Natural killer cell (primary cell): ENCODE results near the gene EPHB1. TPM values are rescaled to one million over a fixed set of nuclear protein-coding genes. Genes with fewer than 3 reads are reported as not detected.

Source experiments
- ATAC-seq, 3 donors: fragments of 150-1000 bp in 2 of 3; fragments of 200-7000 bp in 1 of 3; cut with Tn5 transposase; 1 replicate in 1 of 3; 2 replicates in 2 of 3; pipeline ENCODE4 v1.10.0; 2021; ENCODE audit warnings: mild to moderate bottlenecking in 2 of 3, moderate library complexity in 2 of 3
- DNase-seq, 2 donors: peaks; one replicate each; pipeline versions ENCODE4 v3.0.0 to v3.0.0-alpha.2; 2013 to 2021; ENCODE audit warnings: mixed read lengths in 1 of 2
- H3K27ac ChIP-seq: one replicate; pipeline ENCODE4 v1.5.1; 2013; ENCODE audit warnings: mild to moderate bottlenecking, low read length
- H3K27me3 ChIP-seq: one replicate; pipeline ENCODE4 v1.6.1; 2013; ENCODE audit warnings: low read length; ENCODE audit not compliant: control insufficient read depth, insufficient read depth
- H3K36me3 ChIP-seq: one replicate; pipeline ENCODE4 v1.6.1; 2013; ENCODE audit warnings: low read length; ENCODE audit not compliant: control insufficient read depth, insufficient read depth
- H3K4me1 ChIP-seq: one replicate; pipeline ENCODE4 v1.6.1; 2013; ENCODE audit warnings: low read length; ENCODE audit not compliant: control insufficient read depth, insufficient read depth
- H3K4me3 ChIP-seq: one replicate; pipeline ENCODE4 v1.5.1; 2013; ENCODE audit warnings: low read length
- H3K9me3 ChIP-seq: one replicate; pipeline ENCODE4 v1.6.1; 2013; ENCODE audit warnings: low read length; ENCODE audit not compliant: control insufficient read depth, insufficient read depth
- H3K27ac Mint-ChIP-seq, 2 donors: one replicate each; pipeline ENCODE4 v1.8.0; 2022; ENCODE audit warnings: mild to moderate bottlenecking in 2 of 2, mixed read lengths in 2 of 2, moderate library complexity in 1 of 2
- H3K27me3 Mint-ChIP-seq, 2 donors: one replicate each; pipeline ENCODE4 v1.8.0; 2022; ENCODE audit warnings: low read depth in 2 of 2, mixed read lengths in 2 of 2
- H3K36me3 Mint-ChIP-seq: one replicate; pipeline ENCODE4 v1.8.0; 2022; ENCODE audit warnings: mixed read lengths
- H3K4me1 Mint-ChIP-seq, 2 donors: one replicate each; pipeline ENCODE4 v1.8.0; 2022; ENCODE audit warnings: mixed read lengths in 2 of 2
- H3K4me3 Mint-ChIP-seq: one replicate; pipeline ENCODE4 v1.8.0; 2022; ENCODE audit warnings: mild to moderate bottlenecking, moderate library complexity, mixed read lengths
- H3K9me3 Mint-ChIP-seq, 2 donors: one replicate each; pipeline ENCODE4 v1.8.0; 2022; ENCODE audit warnings: mixed read lengths in 2 of 2
- CTCF ChIP-seq: fragments of 200-600 bp; IDR thresholded peaks from one replicate; pipeline ENCODE4 v1.8.0; 2022; ENCODE audit warnings: antibody characterized with exemption
- WGBS: methylation state at CpG from one replicate; pipeline ENCODE4 v1.1.7; 2013; ENCODE audit warnings: missing lambda C conversion rate; ENCODE audit not compliant: insufficient coverage; 5-methylcytosine and 5-hydroxymethylcytosine counted together
- intact Hi-C: fragments of 100-400 bp; cut with micrococcal nuclease; formaldehyde crosslinking; loops from one replicate; pipeline ENCODE4 v1.14.2; 2022
- total RNA-seq, 4 donors: library from RNA; stranded (reverse); fragments of 120-200 nt in 1 of 4; gene quantifications; one replicate each; pipeline versions ENCODE4 v1.2.3 to v1.2.4, GENCODE V29; 2013 to 2022

The EPHB1 gene
- total RNA-seq, 3 donors from 2014 or later (not counting 1 experiment from before 2014, with no cell fraction given), result 0.60 TPM; not detected in 2

GRCh38 chr3:135079095-135079494 lies 284.0 kb downstream of the EPHB1 start:
- intact Hi-C loops, result no loop called here
- H3K4me3 Mint-ChIP-seq, result no peak overlapping the region
- H3K36me3 ChIP-seq, result no peaks in the 10 kb centered on the region
- no peak overlapping the region for H3K27ac Mint-ChIP-seq
- H3K27me3 Mint-ChIP-seq, result no peaks in the 10 kb centered on the region
- H3K9me3 ChIP-seq, result no peaks in the 10 kb centered on the region
- no peak for TF ChIP-seq CTCF
- H3K27me3 ChIP-seq, result no peaks in the 10 kb centered on the region
- no peak overlapping the region for H3K4me3 ChIP-seq
- no peak overlapping the region for H3K27ac ChIP-seq
- DNase-seq (no peak), ATAC-seq (no peak)
- 75% methylated on average over 3 of the region's 3 CpGs for WGBS
- H3K9me3 Mint-ChIP-seq, result peaks cover 0 to 2% of the 10 kb centered on the region in 2 donors
- H3K4me1 Mint-ChIP-seq, result no peaks in the 10 kb centered on the region
- no peaks in the 10 kb centered on the region for H3K4me1 ChIP-seq
- no peaks in the 10 kb centered on the region for H3K36me3 Mint-ChIP-seq

GRCh38 chr3:135081451-135081850 lies 286.4 kb downstream of the EPHB1 start:
- intact Hi-C loops, result no loop called here
- H3K4me1 Mint-ChIP-seq, result no peaks in the 10 kb centered on the region
- Histone ChIP-seq H3K4me1 (no peaks in the 10 kb centered on the region), H3K9me3 (no peaks in the 10 kb centered on the region), H3K36me3 (no peaks in the 10 kb centered on the region), H3K27ac (no peak overlapping the region), H3K4me3 (no peak overlapping the region), H3K27me3 (no peaks in the 10 kb centered on the region)
- WGBS, result 90% methylated on average over 2 of the region's 2 CpGs
- no peaks in the 10 kb centered on the region for H3K36me3 Mint-ChIP-seq
- H3K9me3 Mint-ChIP-seq, result peaks cover 0 to 2% of the 10 kb centered on the region in 2 donors
- no peak for TF ChIP-seq CTCF
- no peak overlapping the region for H3K27ac Mint-ChIP-seq
- ATAC-seq (no peak), DNase-seq (no peak)
- no peak overlapping the region for H3K4me3 Mint-ChIP-seq
- no peaks in the 10 kb centered on the region for H3K27me3 Mint-ChIP-seq

- no peak for TF ChIP-seq CTCF
- WGBS, result 87% methylated on average over 5 of the region's 5 CpGs
- Mint-ChIP-seq H3K9me3 (peaks cover 0 to 2% of the 10 kb centered on the region in 2 donors), H3K4me3 (no peak overlapping the region), H3K4me1 (no peaks in the 10 kb centered on the region), H3K27ac (no peak overlapping the region), H3K36me3 (no peaks in the 10 kb centered on the region), H3K27me3 (no peaks in the 10 kb centered on the region)
- intact Hi-C loops, result no loop called here
- H3K9me3 ChIP-seq, result no peaks in the 10 kb centered on the region
- H3K27me3 ChIP-seq, result no peaks in the 10 kb centered on the region
- no peaks in the 10 kb centered on the region for H3K36me3 ChIP-seq
- ATAC-seq (no peak), DNase-seq (no peak)
- no peaks in the 10 kb centered on the region for H3K4me1 ChIP-seq
- H3K27ac ChIP-seq, result no peak overlapping the region
- H3K4me3 ChIP-seq, result no peak overlapping the region
Measured at GRCh38 chr3:135081856-135082434, 286.9 kb downstream of the EPHB1 start.

- DNase-seq (no peak), ATAC-seq (no peak)
- Histone ChIP-seq H3K27me3 (no peaks in the 10 kb centered on the region), H3K4me3 (no peak overlapping the region), H3K36me3 (no peaks in the 10 kb centered on the region), H3K27ac (no peak overlapping the region), H3K9me3 (no peaks in the 10 kb centered on the region), H3K4me1 (no peaks in the 10 kb centered on the region)
- Mint-ChIP-seq H3K36me3 (no peaks in the 10 kb centered on the region), H3K4me1 (no peaks in the 10 kb centered on the region), H3K4me3 (no peak overlapping the region), H3K27ac (no peak overlapping the region), H3K27me3 (no peaks in the 10 kb centered on the region), H3K9me3 (peaks cover 0 to 2% of the 10 kb centered on the region in 2 donors)
- intact Hi-C loops, result no loop called here
- WGBS, result 65% methylated on average over 7 of the region's 7 CpGs
- no peak for TF ChIP-seq CTCF
Measured at GRCh38 chr3:135082706-135083105, 287.6 kb downstream of the EPHB1 start.
